SK-N-SH treated with all-trans-retinoic acid at 6 μM for 48 hours (cell line): ENCODE data around the gene STK17B.

Experiments
- ISL1 ChIP-seq: fragments of 250-450 bp; sonication (Bioruptor Pico); IDR thresholded peaks from 2 replicates; pipeline ENCODE4 v2.1.2; 2022; ENCODE audit warnings: mild to moderate bottlenecking, moderate library complexity
- RARB ChIP-seq: fragments of 250-450 bp; sonication (Bioruptor Pico); IDR thresholded peaks from 2 replicates; pipeline ENCODE4 v1.8.0; 2021; ENCODE audit warnings: mild to moderate bottlenecking, moderate library complexity
- ZFP3 ChIP-seq: fragments of 250-450 bp; sonication (Bioruptor Pico); IDR thresholded peaks from 2 replicates; pipeline ENCODE4 v1.5.0; 2020; ENCODE audit warnings: mild to moderate bottlenecking, moderate library complexity
- ZFP30 ChIP-seq: fragments of 450-650 bp; formaldehyde crosslinking; IDR thresholded peaks from 2 replicates; pipeline ENCODE4 v1.5.0; 2022; ENCODE audit warnings: mild to moderate bottlenecking, moderate library complexity

- TF ChIP-seq ZFP30 (CRISPR knock-in tag), result no peak
- no peak for TF ChIP-seq ZFP3 (CRISPR knock-in tag)
- TF ChIP-seq RARB (CRISPR knock-in tag), result no peak
- TF ChIP-seq ISL1 (CRISPR knock-in tag), result no peak
Observed at GRCh38 chr2:196105951-196106350, 65.4 kb downstream of the STK17B start.
